H1 (cell line): Measurements from ENCODE around the gene MADD. TPM values are rescaled to one million over a fixed set of nuclear protein-coding genes. Genes with fewer than 3 reads are reported as not detected.
A peak's percentile ranks its signal among the peaks of the same experiment; 100 is the strongest.

Source experiments
- CTCF ChIA-PET: fragments of 300-600 bp; sonication (Branson Sonifier 250); formaldehyde crosslinking; loops from one replicate; lab custom pipeline; 2021; ENCODE audit not compliant: partially characterized antibody; lab: Charles Lee
- POLR2A ChIA-PET: fragments of 300-600 bp; sonication (Branson Sonifier 250); formaldehyde crosslinking; loops from one replicate; lab custom pipeline; 2021; ENCODE audit warnings: inconsistent platforms; ENCODE audit not compliant: partially characterized antibody; lab: Charles Lee
- DNase-seq, 2 experiments: peaks; one replicate each; pipeline versions ENCODE4 v3.0.0 to v3.0.0-alpha.2; 2010 to 2022; ENCODE audit warnings: low spot score in 2 of 2, low read depth in 1 of 2, mixed read lengths in 1 of 2
- FAIRE-seq: peaks from 2 replicates; lab custom pipeline; 2011; peaks lifted over from hg19 to GRCh38; lab: Jason Lieb, UNC
- H2AFZ ChIP-seq: 2 replicates; pipeline ENCODE4 v1.8.1; 2012; ENCODE audit warnings: low read length, inconsistent platforms
- H2AK5ac ChIP-seq: 2 replicates; pipeline ENCODE4 v1.6.1; 2013; ENCODE audit warnings: low read depth, low read length
- H2BK120ac ChIP-seq: replicated peaks from 2 replicates; pipeline ENCODE3; 2013; ENCODE audit warnings: low read depth, low read length, inconsistent platforms
- H2BK12ac ChIP-seq: 2 replicates; pipeline ENCODE4 v1.6.1; 2013; ENCODE audit warnings: low read depth, low read length
- H2BK15ac ChIP-seq: 2 replicates; pipeline ENCODE4 v1.6.1; 2013; ENCODE audit warnings: low read length
- H2BK20ac ChIP-seq: 2 replicates; pipeline ENCODE4 v1.6.1; 2013; ENCODE audit warnings: low read length
- H2BK5ac ChIP-seq: 2 replicates; pipeline ENCODE4 v1.6.1; 2013; ENCODE audit warnings: low read depth, low read length
- H3K14ac ChIP-seq: 2 replicates; pipeline ENCODE4 v1.6.1; 2013; ENCODE audit warnings: inconsistent platforms; ENCODE audit not compliant: insufficient read length
- H3K18ac ChIP-seq: 2 replicates; pipeline ENCODE4 v1.6.1; 2013; ENCODE audit warnings: low read length; ENCODE audit errors: extremely low read depth
- H3K23ac ChIP-seq: 2 replicates; pipeline ENCODE4 v1.6.1; 2013; ENCODE audit warnings: inconsistent platforms; ENCODE audit not compliant: insufficient read length
- H3K23me2 ChIP-seq: 2 replicates; pipeline ENCODE4 v1.6.1; 2013; ENCODE audit warnings: low read depth, low read length
- H3K27ac ChIP-seq: 2 replicates; pipeline ENCODE4 v1.6.1; 2011; ENCODE audit warnings: low read depth, low read length, inconsistent platforms
- H3K27me3 ChIP-seq, 4 experiments: replicated peaks in 1 of 4; 1 replicate in 1 of 4; 2 replicates in 3 of 4; pipeline versions ENCODE4 v1.6.1 to v1.8.1; 2011 to 2013; ENCODE audit warnings: low read length in 3 of 4, mild to moderate bottlenecking in 3 of 4, inconsistent platforms in 2 of 4, mixed read lengths in 2 of 4, moderate library complexity in 1 of 4; ENCODE audit not compliant: control insufficient read depth in 3 of 4, insufficient read depth in 3 of 4; ENCODE audit errors: extremely low read depth in 1 of 4
- H3K36me3 ChIP-seq, 4 experiments: 2 replicates each; pipeline versions ENCODE4 v1.6.1 to v1.8.1; 2011 to 2013; ENCODE audit warnings: mild to moderate bottlenecking in 4 of 4, low read length in 3 of 4, moderate library complexity in 2 of 4, control low read depth in 1 of 4, inconsistent platforms in 1 of 4; ENCODE audit not compliant: insufficient read depth in 4 of 4, control insufficient read depth in 2 of 4
- H3K4ac ChIP-seq: replicated peaks from 2 replicates; pipeline ENCODE3; 2013; ENCODE audit warnings: low read length, low read depth, mixed read lengths, inconsistent platforms; ENCODE audit not compliant: insufficient read length
- H3K4me1 ChIP-seq, 4 experiments: replicated peaks in 1 of 4; 1 replicate in 1 of 4; 2 replicates in 3 of 4; pipeline versions ENCODE4 v1.6.1 to v1.8.1; 2011 to 2013; ENCODE audit warnings: low read length in 3 of 4, inconsistent platforms in 2 of 4, mixed read lengths in 1 of 4; ENCODE audit not compliant: insufficient read depth in 4 of 4, control insufficient read depth in 3 of 4
- H3K4me2 ChIP-seq, 2 experiments: 2 replicates each; pipeline versions ENCODE4 v1.6.1 to v1.8.1; 2011 to 2013; ENCODE audit warnings: low read depth in 2 of 2, low read length in 2 of 2, control low read depth in 1 of 2, inconsistent platforms in 1 of 2, mild to moderate bottlenecking in 1 of 2; ENCODE audit not compliant: insufficient read depth in 1 of 2
- H3K4me3 ChIP-seq, 4 experiments: fragments of 200-600, 300-600 bp in 1 of 4; sonication (generic), shearing (Covaris generic), sonication (Bioruptor Twin) in 1 of 4; 2 replicates each; pipeline versions ENCODE4 v1.5.1 to v1.8.1; 2011 to 2016; ENCODE audit warnings: low read length in 4 of 4, low read depth in 3 of 4, control low read depth in 2 of 4, inconsistent platforms in 2 of 4, mild to moderate bottlenecking in 2 of 4, mixed read lengths in 1 of 4, moderate library complexity in 1 of 4; ENCODE audit not compliant: insufficient read depth in 2 of 4; ENCODE audit errors: extremely low read depth in 1 of 4
- H3K56ac ChIP-seq: replicated peaks from 2 replicates; pipeline ENCODE3; 2013; ENCODE audit warnings: low read depth, mild to moderate bottlenecking, mixed read lengths, low read length, inconsistent platforms; ENCODE audit not compliant: insufficient read length
- H3K79me1 ChIP-seq: 2 replicates; pipeline ENCODE4 v1.6.1; 2013; ENCODE audit warnings: low read depth, low read length, control low read depth
- H3K79me2 ChIP-seq, 2 experiments: 2 replicates each; pipeline versions ENCODE4 v1.6.1 to v1.8.1; 2012 to 2013; ENCODE audit warnings: low read length in 2 of 2, mild to moderate bottlenecking in 2 of 2, inconsistent platforms in 1 of 2; ENCODE audit not compliant: insufficient read depth in 2 of 2, control insufficient read depth in 1 of 2
- H3K9ac ChIP-seq, 4 experiments: replicated peaks in 1 of 4; 1 replicate in 1 of 4; 2 replicates in 3 of 4; pipeline versions ENCODE4 v1.6.1 to v1.8.1; 2011 to 2013; ENCODE audit warnings: low read depth in 3 of 4, low read length in 3 of 4, control low read depth in 2 of 4, mild to moderate bottlenecking in 2 of 4, moderate library complexity in 2 of 4, inconsistent platforms in 1 of 4; ENCODE audit errors: extremely low read depth in 1 of 4
- H3K9me3 ChIP-seq, 2 experiments: 2 replicates each; pipeline versions ENCODE4 v1.6.1 to v1.8.1; 2012 to 2013; ENCODE audit warnings: mild to moderate bottlenecking in 2 of 2, moderate library complexity in 2 of 2, control low read depth in 1 of 2, inconsistent platforms in 1 of 2, low read depth in 1 of 2, low read length in 1 of 2, mixed read lengths in 1 of 2; ENCODE audit not compliant: insufficient read depth in 2 of 2
- H4K20me1 ChIP-seq, 2 experiments: replicated peaks in 1 of 2; 2 replicates each; pipeline versions ENCODE3 to v1.8.1; 2011 to 2013; ENCODE audit warnings: inconsistent platforms in 2 of 2, low read length in 2 of 2, mild to moderate bottlenecking in 1 of 2; ENCODE audit not compliant: insufficient read depth in 2 of 2, control insufficient read depth in 1 of 2
- H4K5ac ChIP-seq: 2 replicates; pipeline ENCODE4 v1.6.1; 2013; ENCODE audit warnings: low read length, low read depth, mixed read lengths, inconsistent platforms; ENCODE audit not compliant: insufficient read length
- H4K8ac ChIP-seq: 2 replicates; pipeline ENCODE4 v1.8.0; 2013; ENCODE audit warnings: mild to moderate bottlenecking, moderate library complexity, low read length, inconsistent platforms; ENCODE audit not compliant: insufficient read depth; ENCODE audit errors: extremely low read depth
- H4K91ac ChIP-seq: replicated peaks from 2 replicates; pipeline ENCODE3; 2013; ENCODE audit warnings: low read length, mixed read lengths, inconsistent platforms; ENCODE audit not compliant: insufficient read length
- CEBPB ChIP-seq: IDR thresholded peaks from 2 replicates; pipeline ENCODE4 v1.6.1; 2012; ENCODE audit warnings: low read depth, low read length
- CTBP2 ChIP-seq: IDR thresholded peaks from 2 replicates; pipeline ENCODE4 v1.7.0; 2011; ENCODE audit warnings: borderline replicate concordance, mild to moderate bottlenecking, moderate library complexity, mixed read lengths, low read length; ENCODE audit not compliant: insufficient read depth, insufficient read length
- JUND ChIP-seq: IDR thresholded peaks from 2 replicates; pipeline ENCODE4 v1.6.1; 2011; ENCODE audit warnings: mild to moderate bottlenecking, improper control_type of control experiment, low read length
- NANOG ChIP-seq: IDR thresholded peaks from 2 replicates; pipeline ENCODE4 v1.6.1; 2011; ENCODE audit warnings: low read length, low read depth, mild to moderate bottlenecking, inconsistent platforms; ENCODE audit not compliant: insufficient read depth, poor library complexity, severe bottlenecking
- POLR2AphosphoS5 ChIP-seq: IDR thresholded peaks from 2 replicates; pipeline ENCODE4 v1.6.1; 2011; ENCODE audit warnings: low read depth, low read length
- SRF ChIP-seq: IDR thresholded peaks from 2 replicates; pipeline ENCODE4 v1.6.1; 2011; ENCODE audit warnings: mild to moderate bottlenecking, low read depth, low read length, moderate library complexity
- TEAD4 ChIP-seq: IDR thresholded peaks from 2 replicates; pipeline ENCODE4 v1.6.1; 2012; ENCODE audit warnings: low read depth, low read length, inconsistent platforms, mixed read lengths
- WGBS, 2 experiments: shearing (Covaris generic) in 1 of 2; methylation state at CpG; one replicate each; pipeline versions ENCODE4 v1.1.6 to v1.1.7; 2013 to 2015; ENCODE audit warnings: low lambda C conversion rate in 2 of 2, mixed read lengths in 2 of 2, inconsistent platforms in 1 of 2, low coverage in 1 of 2, missing lambda C conversion rate in 1 of 2; ENCODE audit not compliant: insufficient replicate concordance in 2 of 2, insufficient coverage in 1 of 2, insufficient read length in 1 of 2; ENCODE audit errors: extremely low coverage in 1 of 2, missing lambda C conversion rate in 1 of 2; 5-methylcytosine and 5-hydroxymethylcytosine counted together
- polyA plus RNA-seq, 7 experiments: library from polyadenylated mRNA; depleted of rRNA in 3 of 7; stranded (reverse) in 5 of 7; unstranded in 2 of 7; fragments of >200 nt in 5 of 7; fragments of 200-250 nt in 2 of 7; gene quantifications; 1 replicate in 5 of 7; 2 replicates in 1 of 7; 4 replicates in 1 of 7; pipeline versions ENCODE4 v1.2.1 to v1.2.3, GENCODE V29; 2011 to 2013; ENCODE audit warnings: missing spikeins in 2 of 7, mixed read lengths in 2 of 7
- total RNA-seq: library from RNA; stranded (reverse); fragmentation: NEBNext Ultra II Directional; extraction: Animal tissue kit (Norgen Biotek cat#: 25700); gene quantifications from 2 replicates; pipeline ENCODE4 v1.2.1, GENCODE V29; 2021
- TF ChIP-seq, protein P1 (sequence below): IDR thresholded peaks from 2 replicates; pipeline ENCODE4 v1.6.1; 2011; ENCODE audit warnings: low read depth, mild to moderate bottlenecking, low read length; ENCODE audit not compliant: insufficient read depth
- TF ChIP-seq, protein P2 (sequence below): IDR thresholded peaks from 2 replicates; pipeline ENCODE4 v1.6.1; 2011; ENCODE audit warnings: low read length, improper control_type of control experiment

Gene MADD
- total and polyA plus RNA-seq, 2 of the 8 experiments (the other 6 are each of a cell fraction or from before 2014, with no cell fraction given) = 32.5 to 45.4 TPM

DNA sequence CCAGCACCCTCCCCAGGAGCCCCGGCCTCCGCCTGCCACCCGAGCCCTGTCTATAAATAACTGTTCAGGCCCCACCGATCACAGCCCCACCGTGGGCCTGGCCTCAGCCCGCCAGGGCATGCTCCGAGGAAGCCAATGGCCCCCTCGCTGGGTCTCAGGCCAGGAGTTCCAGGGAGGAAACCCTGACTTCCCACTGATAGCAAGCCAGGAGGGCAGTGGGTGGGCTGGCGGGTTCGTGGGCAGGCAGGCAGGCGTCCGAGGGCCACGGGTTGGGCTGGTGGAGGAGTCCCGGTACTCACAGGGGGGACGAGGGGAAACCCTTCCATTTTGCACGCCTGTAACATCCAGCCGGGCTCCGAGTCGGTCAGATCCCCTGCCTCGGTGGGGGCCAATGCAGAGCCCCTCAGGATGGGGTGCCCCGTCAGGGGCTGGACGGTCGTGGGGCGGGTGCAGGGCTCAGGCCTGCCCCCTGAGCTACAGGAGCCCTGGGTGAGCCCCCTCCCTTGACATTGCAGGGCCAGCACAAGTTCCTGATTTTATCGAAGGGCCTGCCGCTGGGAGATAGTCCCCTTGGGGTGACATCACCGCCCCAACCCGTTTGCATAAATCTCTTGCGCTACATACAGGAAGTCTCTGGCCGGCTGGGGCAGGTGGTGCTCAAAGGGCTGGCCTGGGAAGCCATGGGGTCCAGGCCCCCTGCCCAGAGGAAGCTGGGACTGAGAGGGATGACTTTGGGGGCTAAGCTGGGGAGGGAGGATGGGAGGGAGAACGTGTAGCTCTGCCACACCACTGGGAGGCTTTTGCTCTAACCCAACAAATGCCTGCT, 108.3 kb downstream of the MADD start, which contains the start of gene SPI1:
Gene SPI1 (minus strand): TSS at position 538 of the 826 bp plus-strand sequence. CDS start 194 bp downstream, at position 344.
- no peak within 1 kb of the TSS for H2BK120ac ChIP-seq
- WGBS, 2 experiments = 87% methylated on average over 25 of the region's 31 CpGs; no CpG with 5 or more reads in 1 of the 2 experiments
- H4K20me1 ChIP-seq = peaks cover 0 to 2% of the 10 kb centered on the region in 2 experiments
- H4K5ac ChIP-seq = no peak within 1 kb of the TSS
- CTCF ChIA-PET = interaction anchor here (1.0 to 2.9 kb wide), 4 partner anchors 11 to 55 kb away, joined by 3 to 8 read pairs (median 4); no protein-coding TSS in a partner anchor
- peak within 1 kb of the TSS; percentile 80; the same call in 1 of the 2 replicates for H2BK12ac ChIP-seq
- DNase-seq = no peak
- H3K4me1 ChIP-seq = peaks cover 0 to 5% (median 2%) of the 10 kb centered on the region in 4 experiments; a peak in 5 of 7 replicates
- H3K23me2 ChIP-seq = peaks cover 9% of the 10 kb centered on the region; the same call in 1 of the 2 replicates
- peak within 1 kb of the TSS; percentile 81 for H2BK15ac ChIP-seq
- peak within 1 kb of the TSS; percentile 83 for H4K8ac ChIP-seq
- no peaks in the 10 kb centered on the region for H3K79me1 ChIP-seq
- H3K23ac ChIP-seq = no peak within 1 kb of the TSS
- H3K4me3 ChIP-seq = no peak within 1 kb of the TSS
- H3K27me3 ChIP-seq = no peaks in the 10 kb centered on the region
- no peak within 1 kb of the TSS for H3K14ac ChIP-seq
- H2BK5ac ChIP-seq = no peak within 1 kb of the TSS
- H3K56ac ChIP-seq = no peak within 1 kb of the TSS
- no peaks in the 10 kb centered on the region for H3K79me2 ChIP-seq
- peak within 1 kb of the TSS; percentile 54 for H4K91ac ChIP-seq
- H3K18ac ChIP-seq = no peak within 1 kb of the TSS; the same call in 1 of the 2 replicates
- H3K9me3 ChIP-seq = no peaks in the 10 kb centered on the region
- H3K36me3 ChIP-seq = no peaks in the 10 kb centered on the region
- no peak within 1 kb of the TSS for H2BK20ac ChIP-seq
- H3K4me2 ChIP-seq = no peak within 1 kb of the TSS
- POLR2A ChIA-PET = interaction anchor here (0.8 to 1.4 kb wide), 3 partner anchors 25 to 40 kb away, joined by 3 to 4 read pairs (median 4); no protein-coding TSS in a partner anchor
- FAIRE-seq = no peak
- H3K27ac ChIP-seq = no peak within 1 kb of the TSS
- H2AFZ ChIP-seq = peak within 1 kb of the TSS; percentile 54; the same call in 1 of the 2 replicates
- no peak within 1 kb of the TSS for H3K4ac ChIP-seq
- no peak within 1 kb of the TSS; a peak in 2 of 7 replicates for H3K9ac ChIP-seq
- no peak within 1 kb of the TSS for H2AK5ac ChIP-seq
- no peak for TF ChIP-seq NANOG
- no peak for TF ChIP-seq CTBP2
- TF ChIP-seq, protein P1, sequence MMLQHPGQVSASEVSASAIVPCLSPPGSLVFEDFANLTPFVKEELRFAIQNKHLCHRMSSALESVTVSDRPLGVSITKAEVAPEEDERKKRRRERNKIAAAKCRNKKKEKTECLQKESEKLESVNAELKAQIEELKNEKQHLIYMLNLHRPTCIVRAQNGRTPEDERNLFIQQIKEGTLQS = no peak
- no peak for TF ChIP-seq SRF
- TF ChIP-seq POLR2AphosphoS5 = no peak
- TF ChIP-seq, protein P2, sequence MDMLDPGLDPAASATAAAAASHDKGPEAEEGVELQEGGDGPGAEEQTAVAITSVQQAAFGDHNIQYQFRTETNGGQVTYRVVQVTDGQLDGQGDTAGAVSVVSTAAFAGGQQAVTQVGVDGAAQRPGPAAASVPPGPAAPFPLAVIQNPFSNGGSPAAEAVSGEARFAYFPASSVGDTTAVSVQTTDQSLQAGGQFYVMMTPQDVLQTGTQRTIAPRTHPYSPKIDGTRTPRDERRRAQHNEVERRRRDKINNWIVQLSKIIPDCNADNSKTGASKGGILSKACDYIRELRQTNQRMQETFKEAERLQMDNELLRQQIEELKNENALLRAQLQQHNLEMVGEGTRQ = no peak
- no peak for TF ChIP-seq CEBPB
- TF ChIP-seq TEAD4 = no peak
- TF ChIP-seq JUND = no peak
